GM18909 (cell line): ENCODE data around the gene ANGEL1.

Source experiments
- ATAC-seq: cut with Tn5 transposase; IDR thresholded peaks from one replicate; pipeline ENCODE4 v1.9.1; 2021; ENCODE audit warnings: mild to moderate bottlenecking; ENCODE audit not compliant: unreplicated experiment, poor library complexity

The ANGEL1 gene

GRCh38 chr14:76780875-76781647, 31.6 kb downstream of the ANGEL1 start:
- no peak for ATAC-seq

DNA sequence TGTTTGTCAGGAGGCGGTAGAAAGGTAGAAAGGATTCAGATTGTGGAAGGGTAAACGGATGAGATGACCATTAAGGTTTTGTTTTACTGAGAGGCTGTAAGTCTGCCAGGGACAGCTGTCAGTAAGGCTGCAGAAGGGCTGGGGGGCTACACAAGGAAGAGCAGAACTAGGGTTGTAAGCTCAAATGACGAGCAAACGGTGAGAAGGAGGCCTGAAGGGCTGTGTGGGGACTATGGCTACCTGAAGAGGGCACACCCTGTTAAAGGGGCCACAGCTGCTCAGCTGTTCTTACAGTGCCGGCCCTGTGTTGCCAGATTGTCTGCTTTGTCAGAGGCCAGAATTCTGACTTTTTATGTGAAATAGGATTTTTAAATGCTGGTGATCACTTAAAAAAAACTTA, 32.3 kb downstream of the ANGEL1 start:
- ATAC-seq, result no peak

- no peak for ATAC-seq
Observed at GRCh38 chr14:76780058-76780345, 32.7 kb downstream of the ANGEL1 start.

- ATAC-seq, result no peak
Observed at GRCh38 chr14:76779221-76780057, 33.2 kb downstream of the ANGEL1 start.

GRCh38 chr14:76778546-76779215, 34.0 kb downstream of the ANGEL1 start:
- no peak for ATAC-seq

DNA sequence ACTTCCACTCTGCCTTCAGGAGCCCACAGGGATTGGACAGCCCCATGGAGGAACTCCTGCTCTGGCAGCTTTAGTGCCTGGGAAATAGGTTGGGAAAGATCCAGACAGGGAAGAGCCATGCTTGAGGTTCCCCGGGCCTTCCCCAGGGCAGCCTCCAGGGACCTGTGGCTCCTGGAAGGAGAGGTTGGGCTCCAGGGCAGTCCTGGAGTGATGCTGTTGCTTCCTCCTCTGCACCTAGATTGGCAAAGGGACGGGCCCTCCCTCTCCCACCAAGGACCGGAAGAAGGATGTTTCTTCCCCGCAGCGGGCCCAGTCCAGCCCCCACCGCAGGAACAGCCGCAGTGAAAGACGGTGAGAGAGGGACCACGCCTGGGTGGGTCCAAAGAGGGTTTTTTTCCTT, 35.0 kb downstream of the ANGEL1 start:
- ATAC-seq, result no peak

GRCh38 chr14:76776428-76777251, 36.0 kb downstream of the ANGEL1 start:
- ATAC-seq, result no peak

- no peak for ATAC-seq
Observed at GRCh38 chr14:76775695-76776427, 36.8 kb downstream of the ANGEL1 start.

- ATAC-seq, result no peak
Observed at GRCh38 chr14:76774821-76775694, 37.6 kb downstream of the ANGEL1 start.

DNA sequence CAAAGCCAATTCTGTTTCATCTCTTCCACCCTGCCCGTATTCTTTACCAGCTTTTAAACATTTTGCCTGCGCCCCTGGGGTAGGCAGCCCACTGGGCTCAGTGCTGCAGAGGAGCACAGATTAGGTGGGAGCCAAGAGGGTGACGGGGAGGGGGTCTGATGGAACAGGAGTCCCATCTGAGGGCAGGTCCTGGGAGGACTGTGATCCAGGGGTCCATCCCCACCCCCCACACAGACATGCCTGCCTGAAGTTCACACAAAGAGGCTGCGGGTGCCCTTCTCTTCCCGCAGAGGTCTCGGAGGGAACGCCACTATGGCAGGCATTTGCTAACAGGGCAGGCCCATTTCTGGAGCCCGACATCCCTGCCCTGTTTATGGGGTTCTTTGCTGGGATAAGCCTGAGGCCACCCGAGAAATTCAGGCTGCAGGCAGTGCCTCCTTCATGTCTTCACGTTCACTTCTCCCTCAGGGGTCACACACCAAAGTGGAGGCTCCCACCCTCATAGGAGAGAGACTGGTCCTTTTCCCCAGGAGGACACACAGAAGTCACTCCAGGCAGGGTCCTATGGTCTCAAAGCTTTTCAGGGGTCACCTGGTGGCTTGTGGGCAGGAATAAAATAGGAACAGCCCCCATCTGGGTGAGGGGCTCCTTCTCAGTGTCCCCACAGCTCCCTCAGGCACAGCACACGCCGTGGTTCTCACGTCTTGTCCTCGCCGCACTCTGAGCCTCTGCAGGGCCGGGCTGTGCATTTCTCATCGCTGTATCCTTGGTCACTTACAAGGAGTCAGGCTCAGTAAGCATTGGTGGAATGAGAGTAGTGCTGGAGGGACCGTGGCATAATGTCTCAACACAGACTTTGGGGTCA, 38.5 kb downstream of the ANGEL1 start:
- no peak for ATAC-seq

DNA sequence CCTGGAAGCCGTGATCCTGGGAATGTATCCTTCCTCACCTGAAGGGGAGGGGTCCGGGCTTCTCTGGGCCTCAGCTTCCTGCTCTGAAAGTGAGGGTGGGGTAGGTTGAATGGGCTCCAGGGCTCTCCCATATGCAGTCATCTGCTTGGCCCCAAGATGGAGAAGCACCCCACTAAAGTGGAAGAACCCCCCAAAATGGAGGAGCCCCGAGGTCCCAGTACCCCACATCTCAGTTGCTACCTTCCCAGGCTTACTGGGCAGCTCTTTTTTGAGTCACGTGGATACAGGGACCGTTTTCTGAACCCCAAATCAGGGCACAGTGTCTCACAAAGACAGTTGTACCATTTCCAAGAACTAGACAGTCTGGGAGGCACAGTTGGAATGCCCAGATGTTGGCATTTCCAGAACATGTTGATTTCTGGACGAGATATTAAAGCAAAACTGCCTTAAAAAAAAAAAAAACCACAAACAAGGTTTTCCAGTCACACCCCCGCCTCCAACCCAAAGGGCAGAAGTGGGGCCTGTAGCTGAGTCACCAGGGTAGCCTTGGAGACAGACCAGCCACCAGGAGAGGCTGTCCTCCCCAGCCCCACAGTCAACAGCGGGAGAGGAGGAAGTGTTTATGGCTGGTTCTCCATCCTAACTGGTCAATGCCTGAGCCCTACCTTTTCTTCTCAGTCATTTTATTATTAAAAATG, 39.3 kb downstream of the ANGEL1 start:
- no peak for ATAC-seq

GRCh38 chr14:76772300-76773187, 40.1 kb downstream of the ANGEL1 start:
- ATAC-seq, result no peak

DNA sequence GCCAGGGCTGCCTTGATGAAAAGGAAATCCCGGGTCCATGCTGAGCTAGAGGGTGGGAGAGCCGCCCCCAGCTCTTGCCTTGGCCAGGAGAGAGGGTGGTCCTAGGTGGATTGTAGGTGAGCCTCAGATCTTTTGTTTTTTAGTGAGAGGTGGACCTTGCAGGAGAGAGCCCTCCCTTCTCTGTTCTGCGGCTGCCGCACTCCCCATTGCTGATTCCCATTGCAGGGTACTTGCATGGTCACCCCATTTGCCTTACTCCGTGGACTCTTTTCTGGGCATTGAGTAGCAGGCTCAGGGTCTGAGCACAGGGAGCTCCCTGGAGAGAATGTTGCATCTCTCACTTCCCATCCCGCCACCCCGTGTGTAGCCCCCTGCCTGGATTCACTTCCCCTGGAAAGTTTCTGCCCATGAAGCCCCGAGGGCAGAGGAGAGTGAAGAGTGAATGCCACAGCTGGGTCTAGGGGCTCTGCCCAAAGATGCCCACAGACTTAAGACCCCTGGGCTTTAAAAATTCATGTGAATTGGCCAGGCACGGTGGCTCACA, 41.2 kb downstream of the ANGEL1 start:
- no peak for ATAC-seq

- no peak for ATAC-seq
Observed at GRCh38 chr14:76770521-76771436, 41.9 kb downstream of the ANGEL1 start.

DNA sequence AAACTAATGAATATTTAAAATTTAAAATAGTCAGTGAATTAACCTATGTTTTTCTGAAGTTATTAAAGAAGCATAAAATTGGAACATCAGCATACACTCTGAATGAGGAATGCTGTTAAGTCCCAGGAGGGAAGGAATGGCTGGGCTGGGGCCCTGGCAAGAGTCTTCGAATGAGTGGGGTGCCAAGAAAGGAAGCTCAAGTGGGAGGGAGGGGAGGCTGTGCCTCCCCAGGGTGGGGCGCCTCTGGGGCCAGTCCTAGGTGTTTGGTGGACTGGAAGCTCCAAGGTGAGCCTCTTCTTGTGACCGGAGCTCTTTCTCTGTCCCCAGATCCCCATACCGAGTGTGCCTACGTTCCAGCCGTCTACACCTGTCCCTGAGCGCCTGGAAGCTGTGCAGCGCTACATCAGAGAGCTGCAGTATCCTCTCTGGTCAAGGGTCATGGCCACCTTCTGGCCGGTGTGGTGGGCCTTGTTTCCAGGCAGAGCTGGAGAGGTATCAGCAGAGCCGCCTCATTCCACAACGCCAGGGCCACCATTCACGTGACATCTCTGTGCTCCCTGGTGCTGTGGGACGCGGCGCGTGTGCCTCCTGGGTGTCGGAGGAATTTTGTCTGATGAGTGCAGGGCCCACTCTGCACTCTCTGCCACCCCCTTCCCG, 42.9 kb downstream of the ANGEL1 start:
- no peak for ATAC-seq
